NCI-H345 (cell line): Measurements from ENCODE around the gene RNLS.

Experiments
- DNase-seq: peaks from one replicate; lab custom pipeline; 2025; lab: John Stamatoyannopoulos, UW

Gene RNLS

GRCh38 chr10:88582806-88583583, at the start of gene RNLS:
TSS of gene RNLS (minus strand) at chr10:88583318.
- DNase-seq = peak; percentile 77

- no peak for DNase-seq
Measured at GRCh38 chr10:88624840-88625239, 41.7 kb upstream of the RNLS start.

GRCh38 chr10:88623835-88624234, 40.7 kb upstream of the RNLS start:
- no peak for DNase-seq

- no peak for DNase-seq
Measured at GRCh38 chr10:88620441-88620840, 37.3 kb upstream of the RNLS start.

GRCh38 chr10:88618496-88618895, 35.4 kb upstream of the RNLS start:
- no peak for DNase-seq

GRCh38 chr10:88617772-88618300, 34.7 kb upstream of the RNLS start:
- DNase-seq = no peak

GRCh38 chr10:88616250-88616977, 33.3 kb upstream of the RNLS start:
- no peak for DNase-seq

GRCh38 chr10:88608780-88609179, 25.7 kb upstream of the RNLS start:
- DNase-seq = no peak

GRCh38 chr10:88608052-88608732, 25.1 kb upstream of the RNLS start:
- DNase-seq = no peak

- DNase-seq = no peak
Measured at GRCh38 chr10:88598055-88598454, 14.9 kb upstream of the RNLS start.

- no peak for DNase-seq
Measured at GRCh38 chr10:88594482-88594881, 11.4 kb upstream of the RNLS start.

- DNase-seq = no peak
Measured at GRCh38 chr10:88592906-88593305, 9.8 kb upstream of the RNLS start.

- no peak for DNase-seq
Measured at GRCh38 chr10:88592381-88592780, 9.3 kb upstream of the RNLS start.

- DNase-seq = no peak
Measured at GRCh38 chr10:88586462-88586861, 3.3 kb upstream of the RNLS start, which contains the start of gene LIPJ. TSS of gene LIPJ (plus strand) at chr10:88586762. CDS start at chr10:88590688, 3,926 bp downstream.

- DNase-seq = no peak
Measured at GRCh38 chr10:88583584-88583957, 453 bp upstream of the RNLS start.

- no peak for DNase-seq
Measured at GRCh38 chr10:88582411-88582805, 710 bp downstream of the RNLS start.

- no peak for DNase-seq
Measured at GRCh38 chr10:88565072-88565471, 18.0 kb downstream of the RNLS start.

- no peak for DNase-seq
Measured at GRCh38 chr10:88562152-88562551, 21.0 kb downstream of the RNLS start.

- DNase-seq = no peak
Measured at GRCh38 chr10:88557658-88558057, 25.5 kb downstream of the RNLS start.

- DNase-seq = no peak
Measured at GRCh38 chr10:88557256-88557655, 25.9 kb downstream of the RNLS start.

GRCh38 chr10:88555190-88555908, 27.8 kb downstream of the RNLS start:
- DNase-seq = no peak
